Suprapubic skin (tissue), 3 donors: ENCODE results near the gene THSD7B.

Experiments used
- CTCF ChIP-seq, 2 donors: fragments of 200-600 bp in 1 of 2; fragments of 450-650 bp in 1 of 2; sonication (generic) in 1 of 2; IDR thresholded peaks; one replicate each; pipeline ENCODE4 v1.5.1; 2016 to 2019; ENCODE audit warnings: antibody characterized with exemption in 2 of 2, mild to moderate bottlenecking in 1 of 2, moderate library complexity in 1 of 2
- EP300 ChIP-seq: sonication (generic); formaldehyde crosslinking; IDR thresholded peaks from one replicate; pipeline ENCODE4 v1.6.1; 2017; ENCODE audit warnings: antibody characterized with exemption

DNA sequence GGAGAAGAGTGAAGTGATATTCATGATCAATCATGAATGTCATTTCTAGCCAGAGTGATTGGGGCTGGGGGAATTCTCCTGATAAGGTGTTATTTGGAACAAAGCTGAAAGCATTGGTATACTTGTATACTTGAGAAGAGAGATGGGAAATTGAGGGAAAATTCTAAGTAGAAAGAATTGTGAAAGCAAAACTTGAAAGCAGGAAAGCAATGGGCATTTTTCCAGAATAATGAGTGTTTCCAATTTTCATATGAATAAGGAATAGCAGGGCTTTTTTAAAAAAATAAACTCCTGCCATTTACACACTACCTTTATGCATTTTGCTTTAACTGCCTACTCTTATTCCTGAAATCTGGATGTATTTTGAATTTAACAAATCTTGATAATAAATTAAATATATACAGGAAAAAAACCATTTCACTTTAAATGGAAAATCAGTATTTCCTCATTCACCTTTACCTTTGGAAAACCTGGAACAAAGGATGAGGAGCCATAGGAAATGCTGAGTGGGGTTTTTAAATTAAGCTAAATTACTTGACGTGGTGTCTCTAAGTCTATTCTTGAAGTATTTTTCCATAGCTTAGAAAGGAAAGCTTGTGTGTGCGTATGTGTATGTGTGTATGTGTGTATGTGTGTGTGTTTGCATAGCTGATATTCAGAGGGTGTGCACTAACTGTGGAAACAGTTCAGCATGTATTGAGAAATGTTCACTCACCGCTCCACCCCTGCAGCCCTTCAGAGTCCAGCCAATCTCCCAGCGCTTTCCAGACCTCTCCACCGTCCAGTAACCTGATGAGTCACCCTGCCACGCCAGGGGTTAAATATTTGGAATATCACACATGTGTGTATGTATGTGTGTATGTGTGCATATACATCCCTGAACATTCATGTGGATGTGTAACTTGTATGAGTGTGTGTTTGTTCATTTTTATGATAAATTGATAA is 427.3 kb downstream of the THSD7B start:
- TF ChIP-seq EP300 (no peak), CTCF (IDR thresholded peaks at IDR 0.05) (no peak)
